ENCODE data around the gene ZBTB16.

The ZBTB16 gene

DNA sequence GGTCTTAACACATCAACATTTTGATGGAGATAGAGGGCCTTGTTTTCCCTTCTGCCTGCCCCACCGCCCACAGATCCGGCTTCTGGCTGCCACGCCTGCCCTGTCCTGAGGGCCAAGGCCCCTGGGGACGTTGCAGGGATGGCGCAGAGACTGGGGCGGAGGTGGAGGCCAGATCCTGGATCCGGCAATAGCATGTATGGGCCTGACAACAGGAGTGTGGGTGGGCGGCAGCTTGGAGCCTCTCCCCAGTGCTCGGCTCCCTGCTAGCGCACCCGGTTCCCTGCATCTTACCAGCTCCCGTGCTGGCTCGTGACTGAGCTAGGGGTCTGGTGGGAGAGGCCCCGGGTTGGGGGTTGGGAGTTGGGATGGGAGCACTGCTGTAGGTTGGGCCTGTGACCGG, 95.6 kb downstream of the ZBTB16 start:
- TF ChIP-seq, protein P1, sequence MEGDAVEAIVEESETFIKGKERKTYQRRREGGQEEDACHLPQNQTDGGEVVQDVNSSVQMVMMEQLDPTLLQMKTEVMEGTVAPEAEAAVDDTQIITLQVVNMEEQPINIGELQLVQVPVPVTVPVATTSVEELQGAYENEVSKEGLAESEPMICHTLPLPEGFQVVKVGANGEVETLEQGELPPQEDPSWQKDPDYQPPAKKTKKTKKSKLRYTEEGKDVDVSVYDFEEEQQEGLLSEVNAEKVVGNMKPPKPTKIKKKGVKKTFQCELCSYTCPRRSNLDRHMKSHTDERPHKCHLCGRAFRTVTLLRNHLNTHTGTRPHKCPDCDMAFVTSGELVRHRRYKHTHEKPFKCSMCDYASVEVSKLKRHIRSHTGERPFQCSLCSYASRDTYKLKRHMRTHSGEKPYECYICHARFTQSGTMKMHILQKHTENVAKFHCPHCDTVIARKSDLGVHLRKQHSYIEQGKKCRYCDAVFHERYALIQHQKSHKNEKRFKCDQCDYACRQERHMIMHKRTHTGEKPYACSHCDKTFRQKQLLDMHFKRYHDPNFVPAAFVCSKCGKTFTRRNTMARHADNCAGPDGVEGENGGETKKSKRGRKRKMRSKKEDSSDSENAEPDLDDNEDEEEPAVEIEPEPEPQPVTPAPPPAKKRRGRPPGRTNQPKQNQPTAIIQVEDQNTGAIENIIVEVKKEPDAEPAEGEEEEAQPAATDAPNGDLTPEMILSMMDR (IDR thresholded peaks at IDR 0.05; ENCODE audit: borderline replicate concordance, control extremely low read depth, extremely low read depth, insufficient read depth, missing control alignments), result no peak
- no peak for DNase-seq (ENCODE audit: low spot score)
- in situ Hi-C loops (cut with MboI; ENCODE audit: low sequenced_read_pairs, unreplicated experiment), result no loop called here

DNA sequence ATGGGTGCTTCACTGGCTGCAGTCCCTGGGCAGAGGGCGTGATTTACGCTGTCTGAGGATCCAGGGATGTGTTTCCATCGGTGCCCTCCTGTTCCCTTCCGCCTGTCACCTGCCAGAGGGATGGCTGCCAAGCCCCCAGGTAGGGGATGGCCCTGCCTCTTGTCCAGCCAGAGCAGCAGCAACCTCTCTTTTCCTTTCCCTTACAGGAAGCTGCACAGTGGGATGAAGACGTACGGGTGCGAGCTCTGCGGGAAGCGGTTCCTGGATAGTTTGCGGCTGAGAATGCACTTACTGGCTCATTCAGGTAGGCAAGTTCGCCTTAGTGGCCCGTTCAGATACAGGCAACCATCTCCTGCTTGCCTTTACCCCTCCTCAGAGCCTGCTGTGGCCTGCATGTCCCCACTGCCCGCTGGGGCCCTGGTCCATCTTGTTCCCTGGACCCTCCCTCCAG, 96.6 kb downstream of the ZBTB16 start:
- in situ Hi-C loops (cut with MboI; ENCODE audit: low sequenced_read_pairs, unreplicated experiment), result no loop called here
- DNase-seq (ENCODE audit: low spot score), result no peak
- TF ChIP-seq, protein P1 (IDR thresholded peaks at IDR 0.05; ENCODE audit: borderline replicate concordance, control extremely low read depth, extremely low read depth, insufficient read depth, missing control alignments), result no peak

DNA sequence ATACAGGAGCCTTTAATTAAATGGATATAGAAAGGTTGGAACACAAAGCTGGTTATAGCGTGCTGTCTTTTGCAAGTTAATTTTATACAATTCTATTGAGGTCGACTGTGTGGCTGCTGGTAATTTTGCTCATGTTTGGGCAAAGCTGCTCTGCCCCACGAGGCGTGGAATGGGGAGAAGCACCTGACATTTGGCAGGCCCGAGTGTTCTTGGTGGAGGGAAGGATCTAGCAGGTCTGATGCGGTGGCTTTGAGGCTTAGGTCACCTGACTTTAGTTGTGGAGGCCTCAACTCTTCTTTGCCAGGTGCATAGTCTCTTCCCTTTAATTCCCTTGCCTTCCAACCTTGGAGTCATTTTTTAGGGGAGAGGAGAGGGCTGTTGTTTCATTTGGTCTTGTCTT, 97.3 kb downstream of the ZBTB16 start:
- TF ChIP-seq, protein P1 (IDR thresholded peaks at IDR 0.05; ENCODE audit: borderline replicate concordance, control extremely low read depth, extremely low read depth, insufficient read depth, missing control alignments), result no peak
- in situ Hi-C loops (cut with MboI; ENCODE audit: low sequenced_read_pairs, unreplicated experiment), result no loop called here
- no peak for DNase-seq (ENCODE audit: low spot score)

DNA sequence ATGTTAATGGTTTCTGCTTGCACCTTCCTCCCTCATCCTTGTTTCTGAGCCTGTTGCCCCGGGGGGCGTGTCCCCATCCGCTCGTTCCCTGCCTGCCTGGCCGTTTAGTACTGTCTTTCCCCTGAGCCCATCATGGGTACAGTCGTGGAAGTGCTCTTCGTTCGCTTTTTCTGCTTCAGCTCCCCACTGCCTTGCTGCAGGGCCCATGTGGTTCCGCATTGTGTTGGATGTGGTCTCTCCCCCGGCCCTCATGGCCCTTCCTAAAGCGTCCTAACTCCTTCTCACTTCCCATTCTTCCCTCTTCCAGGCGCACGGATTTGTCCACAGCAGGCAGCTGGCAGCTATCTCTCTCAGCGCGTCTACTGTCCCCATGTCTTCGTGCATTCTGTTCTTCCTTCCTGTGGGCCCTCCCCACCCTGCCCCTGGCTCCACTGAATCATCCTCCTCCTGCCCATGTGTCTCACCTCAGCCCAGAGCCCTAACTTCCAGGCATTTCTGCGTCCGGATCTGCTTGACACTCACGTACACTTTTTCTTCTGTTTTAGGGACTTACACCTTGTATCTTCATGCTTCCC, 98.1 kb downstream of the ZBTB16 start:
- TF ChIP-seq, protein P1 (IDR thresholded peaks at IDR 0.05; ENCODE audit: borderline replicate concordance, control extremely low read depth, extremely low read depth, insufficient read depth, missing control alignments), result no peak
- in situ Hi-C loops (cut with MboI; ENCODE audit: low sequenced_read_pairs, unreplicated experiment), result no loop called here

DNA sequence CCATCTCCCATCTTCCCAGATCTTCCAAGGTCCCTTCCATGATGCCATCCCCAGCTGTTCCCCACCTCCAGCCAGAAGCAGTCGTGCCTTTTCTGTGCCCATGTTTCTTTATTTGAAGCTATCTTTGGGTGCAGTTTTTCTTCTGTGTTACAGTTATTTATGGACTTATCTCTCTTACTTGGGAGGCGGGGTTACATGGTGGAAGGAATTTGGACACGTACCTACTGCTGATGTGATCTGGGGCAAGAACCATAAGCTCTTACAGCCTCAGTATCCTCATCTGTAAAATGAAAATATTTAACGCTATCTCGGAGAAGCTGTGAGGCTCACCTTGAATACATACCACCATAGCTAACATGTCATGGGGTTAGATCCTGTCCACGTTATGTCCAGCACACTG, 98.9 kb downstream of the ZBTB16 start:
- TF ChIP-seq, protein P1 (IDR thresholded peaks at IDR 0.05; ENCODE audit: borderline replicate concordance, control extremely low read depth, extremely low read depth, insufficient read depth, missing control alignments), result no peak
- in situ Hi-C loops (cut with MboI; ENCODE audit: low sequenced_read_pairs, unreplicated experiment), result no loop called here
- DNase-seq (ENCODE audit: low spot score), result no peak

More for the DNA sequence above, 98.1 kb downstream of the ZBTB16 start:
- no peak for DNase-seq (ENCODE audit: low spot score)

DNA sequence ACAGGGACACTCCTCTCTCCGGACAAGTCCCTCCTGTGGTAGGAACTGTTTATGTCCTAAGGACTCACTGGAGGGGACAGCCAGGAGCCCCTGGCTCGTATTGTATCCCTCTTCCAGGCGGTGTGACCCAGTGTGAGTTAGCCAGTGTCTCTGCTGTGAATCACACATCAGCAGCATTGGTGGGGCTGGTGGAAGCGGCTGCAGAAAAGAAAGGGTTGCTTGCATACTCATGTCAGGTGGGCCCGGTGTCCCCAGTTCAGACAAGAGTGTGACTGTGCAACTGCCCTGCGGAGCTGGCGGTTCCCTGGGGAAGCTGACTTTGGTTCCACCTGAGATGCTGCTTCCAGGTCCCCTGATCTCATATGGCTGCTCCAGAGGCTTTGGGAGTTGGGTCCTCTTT, 99.4 kb downstream of the ZBTB16 start:
- TF ChIP-seq, protein P1 (IDR thresholded peaks at IDR 0.05; ENCODE audit: borderline replicate concordance, control extremely low read depth, extremely low read depth, insufficient read depth, missing control alignments), result no peak
- in situ Hi-C loops (cut with MboI; ENCODE audit: low sequenced_read_pairs, unreplicated experiment), result no loop called here
- no peak for DNase-seq (ENCODE audit: low spot score)

Data from GM13976 (cell line).